A549 (cell line): ENCODE measurements around the gene CDC73. TPM values are rescaled to one million over a fixed set of nuclear protein-coding genes. Genes with fewer than 3 reads are reported as not detected.

Source experiments
- ATAC-seq, 2 experiments: fragments of 200-7000 bp in 1 of 2; fragments of >200 bp in 1 of 2; cut with Nextera tagmentation in 1 of 2; cut with Tn5 transposase in 1 of 2; 3 replicates each; pipeline versions ENCODE4 v1.8.0 to v1.9.1; 2018 to 2020; ENCODE audit warnings: mild to moderate bottlenecking in 1 of 2, moderate library complexity in 1 of 2
- CTCF ChIA-PET: fragments of 300-600 bp; sonication (Branson Sonifier 250); formaldehyde crosslinking; extraction: SDS; loops from one replicate; lab custom pipeline; 2021; ENCODE audit warnings: antibody characterized with exemption, inconsistent platforms; lab: Yijun Ruan, JAX
- POLR2A ChIA-PET: fragments of 350-600 bp; formaldehyde crosslinking; extraction: SDS; loops from one replicate; lab custom pipeline; 2021; ENCODE audit warnings: antibody characterized with exemption, inconsistent platforms; lab: Yijun Ruan, JAX
- DNase-seq, 2 experiments: peaks; one replicate each; pipeline versions ENCODE4 v3.0.0 to v3.0.0-alpha.2; 2011 to 2016; ENCODE audit warnings: low read depth in 1 of 2, low spot score in 1 of 2
- FAIRE-seq: peaks from 2 replicates; lab custom pipeline; 2011; peaks lifted over from hg19 to GRCh38; lab: Jason Lieb, UNC
- H3K27ac ChIP-seq, 2 experiments: fragments of >200 bp; sonication (Bioruptor Twin); formaldehyde crosslinking; 3 replicates each; pipeline ENCODE4 v1.5.1; 2016 to 2017
- H3K4me1 ChIP-seq: fragments of >200 bp; sonication (Bioruptor Twin); formaldehyde crosslinking; 3 replicates; pipeline ENCODE4 v1.6.1; 2016
- H3K4me2 ChIP-seq: fragments of >200 bp; sonication (Bioruptor Twin); formaldehyde crosslinking; 3 replicates; pipeline ENCODE4 v1.6.1; 2016
- H3K4me3 ChIP-seq: fragments of >200 bp; sonication (Bioruptor Twin); formaldehyde crosslinking; 3 replicates; pipeline ENCODE4 v1.5.1; 2016
- H3K9me3 ChIP-seq: fragments of >200 bp; sonication (Bioruptor Twin); formaldehyde crosslinking; 3 replicates; pipeline ENCODE4 v1.6.1; 2016
- BHLHE40 ChIP-seq: IDR thresholded peaks from 2 replicates; pipeline ENCODE4 v1.6.1; 2012; ENCODE audit warnings: low read depth, low read length, inconsistent platforms
- CBX2 ChIP-seq: fragments of 200-600 bp; sonication (generic); IDR thresholded peaks from 2 replicates; pipeline ENCODE4 v1.6.1; 2016; ENCODE audit warnings: low read depth, mild to moderate bottlenecking, borderline replicate concordance
- CEBPB ChIP-seq, 2 experiments: fragments of >200 bp in 1 of 2; sonication (Bioruptor Twin) in 1 of 2; formaldehyde crosslinking in 1 of 2; IDR thresholded peaks; 2 replicates each; pipeline ENCODE4 v1.6.1; 2012 to 2016
- CHD2 ChIP-seq: fragments of 150-350 bp; IDR thresholded peaks from 2 replicates; pipeline ENCODE4 v1.6.1; 2014; ENCODE audit warnings: low read length; ENCODE audit not compliant: partially characterized antibody
- CHD4 ChIP-seq: fragments of 200-600 bp; sonication (generic); IDR thresholded peaks from 2 replicates; pipeline ENCODE4 v1.6.1; 2016; ENCODE audit warnings: antibody characterized with exemption, mild to moderate bottlenecking, borderline replicate concordance
- EP300 ChIP-seq, 2 experiments: fragments of >200 bp; sonication (Bioruptor Twin); formaldehyde crosslinking; IDR thresholded peaks; 2 replicates in 1 of 2; 3 replicates in 1 of 2; pipeline ENCODE4 v1.6.1; 2016 to 2017
- ESRRA ChIP-seq: fragments of 150-350 bp; IDR thresholded peaks from 2 replicates; pipeline ENCODE4 v1.6.1; 2014; ENCODE audit warnings: mild to moderate bottlenecking, low read length, borderline replicate concordance
- FOSB ChIP-seq: fragments of 250-450 bp; sonication (Bioruptor Pico); IDR thresholded peaks from 2 replicates; pipeline ENCODE4 v1.5.0; 2020; ENCODE audit warnings: mild to moderate bottlenecking, moderate library complexity
- FOXS1 ChIP-seq: fragments of 250-450 bp; sonication (Bioruptor Pico); IDR thresholded peaks from 2 replicates; pipeline ENCODE4 v1.5.0; 2020; ENCODE audit warnings: mild to moderate bottlenecking, moderate library complexity
- HDAC2 ChIP-seq: fragments of 200-600 bp; sonication (generic); IDR thresholded peaks from 2 replicates; pipeline ENCODE4 v1.6.1; 2016
- HOXA7 ChIP-seq: fragments of 250-450 bp; sonication (Bioruptor Pico); IDR thresholded peaks from 2 replicates; pipeline ENCODE4 v1.5.0; 2020; ENCODE audit warnings: mild to moderate bottlenecking, moderate library complexity
- HOXB5 ChIP-seq: fragments of 250-450 bp; sonication (Bioruptor Pico); IDR thresholded peaks from 2 replicates; pipeline ENCODE4 v1.5.0; 2020; ENCODE audit warnings: mild to moderate bottlenecking, moderate library complexity
- JUNB ChIP-seq: fragments of >200 bp; sonication (Bioruptor Twin); formaldehyde crosslinking; IDR thresholded peaks from 2 replicates; pipeline ENCODE4 v1.6.1; 2016
- KDM5A ChIP-seq: fragments of 200-600 bp; sonication (generic); IDR thresholded peaks from 2 replicates; pipeline ENCODE4 v1.6.1; 2016; ENCODE audit warnings: antibody characterized with exemption, mild to moderate bottlenecking
- MAFK ChIP-seq: fragments of 450-650 bp; IDR thresholded peaks from 2 replicates; pipeline ENCODE4 v1.6.1; 2014; ENCODE audit not compliant: partially characterized antibody
- MYC ChIP-seq: IDR thresholded peaks from 2 replicates; pipeline ENCODE4 v1.6.1; 2012; ENCODE audit warnings: mild to moderate bottlenecking, inconsistent platforms, low read length, improper control_type of control experiment, borderline replicate concordance
- NFE2L2 ChIP-seq: fragments of 150-350 bp; conservative IDR thresholded peaks from 2 replicates; pipeline ENCODE4 v1.6.1; 2014; ENCODE audit warnings: low read length
- POLR2AphosphoS2 ChIP-seq: conservative IDR thresholded peaks from 2 replicates; pipeline ENCODE4 v1.6.1; 2012; ENCODE audit warnings: low read length, improper control_type of control experiment, inconsistent platforms
- RCOR1 ChIP-seq: fragments of 150-350 bp; IDR thresholded peaks from 2 replicates; pipeline ENCODE4 v1.6.1; 2014; ENCODE audit warnings: antibody characterized with exemption, low read length, low read depth
- RNF2 ChIP-seq: fragments of 200-600 bp; sonication (generic); IDR thresholded peaks from 2 replicates; pipeline ENCODE4 v1.6.1; 2016; ENCODE audit warnings: low read depth, mild to moderate bottlenecking, antibody characterized with exemption, moderate library complexity, borderline replicate concordance
- SMC3 ChIP-seq: fragments of >200 bp; sonication (Bioruptor Twin); formaldehyde crosslinking; IDR thresholded peaks from 3 replicates; pipeline ENCODE4 v1.6.1; 2018; ENCODE audit warnings: inconsistent platforms
- TFCP2L1 ChIP-seq: fragments of 250-450 bp; sonication (Bioruptor Pico); IDR thresholded peaks from 2 replicates; pipeline ENCODE4 v1.5.0; 2021; ENCODE audit warnings: mild to moderate bottlenecking
- TP53 ChIP-seq: fragments of 250-450 bp; sonication (Bioruptor Pico); IDR thresholded peaks from 2 replicates; pipeline ENCODE4 v1.5.0; 2021; ENCODE audit warnings: mild to moderate bottlenecking, moderate library complexity
- ZC3H11A ChIP-seq: fragments of 450-650 bp; IDR thresholded peaks from 2 replicates; pipeline ENCODE4 v1.6.1; 2014; ENCODE audit warnings: antibody characterized with exemption, mild to moderate bottlenecking
- ZFP36 ChIP-seq: fragments of 450-650 bp; IDR thresholded peaks from 2 replicates; pipeline ENCODE4 v1.6.1; 2014; ENCODE audit warnings: borderline replicate concordance; ENCODE audit not compliant: partially characterized antibody
- ZSCAN20 ChIP-seq: fragments of 250-450 bp; sonication (Bioruptor Pico); IDR thresholded peaks from 2 replicates; pipeline ENCODE4 v1.8.0; 2022; ENCODE audit warnings: mild to moderate bottlenecking, moderate library complexity
- WGBS: methylation state at CpG from one replicate; pipeline ENCODE4 v1.1.6; 2017; ENCODE audit errors: missing lambda C conversion rate; 5-methylcytosine and 5-hydroxymethylcytosine counted together
- polyA plus RNA-seq, 4 experiments: library from polyadenylated mRNA; depleted of rRNA in 3 of 4; stranded (reverse); fragments of >200 nt; fragmentation: RNase III in 1 of 4; extraction: RNeasy Plus Mini Kit Qiagen cat#74134 plus additional on column Dnase treatment in 1 of 4; gene quantifications; 2 replicates in 3 of 4; 3 replicates in 1 of 4; pipeline ENCODE4 v1.2.3, GENCODE V29; 2011 to 2017
- TF ChIP-seq, protein P1 (sequence below): fragments of 450-650 bp; IDR thresholded peaks from 2 replicates; pipeline ENCODE4 v1.6.1; 2014; ENCODE audit warnings: antibody characterized with exemption
- TF ChIP-seq, protein P2 (sequence below): fragments of 200-600 bp; sonication (generic); IDR thresholded peaks from 2 replicates; pipeline ENCODE4 v1.6.1; 2016; ENCODE audit warnings: antibody characterized with exemption, mild to moderate bottlenecking, moderate library complexity
- TF ChIP-seq, protein P3 (sequence below): fragments of >200 bp; sonication (Bioruptor Twin); formaldehyde crosslinking; IDR thresholded peaks from 2 replicates; pipeline ENCODE4 v1.6.1; 2016
- TF ChIP-seq, protein P4 (sequence below): IDR thresholded peaks from 2 replicates; pipeline ENCODE4 v1.6.1; 2012; ENCODE audit warnings: low read depth, borderline replicate concordance

Gene CDC73
- polyA plus RNA-seq, 2 of the 4 experiments (the other 2 are of a cell fraction): 42.2 to 77.9 TPM

DNA sequence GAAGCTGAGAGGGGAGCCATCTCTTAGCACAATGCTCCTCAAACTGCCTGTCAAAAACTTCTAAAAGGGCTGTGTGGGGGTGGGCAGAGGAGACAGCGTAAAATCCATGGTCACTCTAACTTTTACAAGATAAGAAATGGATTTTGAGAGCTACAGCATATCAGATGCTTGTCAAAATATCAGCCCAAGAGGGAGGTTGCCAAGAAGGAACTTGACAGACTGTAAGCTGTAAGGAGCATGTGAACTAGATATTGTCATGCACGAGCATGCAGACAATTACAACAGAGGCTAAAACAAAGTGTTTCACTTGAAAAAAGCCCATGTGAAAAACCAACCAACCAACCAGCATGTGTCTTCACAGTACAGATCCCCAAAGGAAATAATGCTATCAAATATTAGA is 171.9 kb downstream of the CDC73 start:
- Histone ChIP-seq H3K4me2 (no peak overlapping the region), H3K4me1 (no peaks in the 10 kb centered on the region), H3K4me3 (no peak overlapping the region), H3K9me3 (no peaks in the 10 kb centered on the region), H3K27ac (no peak overlapping the region)
- no peak for FAIRE-seq
- POLR2A ChIA-PET: no interaction called here
- CTCF ChIA-PET: interaction anchor here (0.6 to 1.2 kb wide), 2 partner anchors 8 to 17 kb away, joined by 3 to 4 read pairs; no protein-coding TSS in a partner anchor
- TF ChIP-seq HOXB5 (CRISPR knock-in tag) (no peak), FOSB (no peak), FOXS1 (no peak), KDM5A (no peak), HOXA7 (CRISPR knock-in tag) (no peak), CBX2 (no peak), HDAC2 (no peak), ESRRA (no peak), CHD2 (no peak), ZSCAN20 (CRISPR knock-in tag) (no peak), CEBPB (IDR thresholded peaks at IDR 0.05) (no peak), POLR2AphosphoS2 (no peak), ZFP36 (no peak), MAFK (no peak), TP53 (no peak), CHD4 (no peak), RNF2 (no peak)
- TF ChIP-seq, protein P1, sequence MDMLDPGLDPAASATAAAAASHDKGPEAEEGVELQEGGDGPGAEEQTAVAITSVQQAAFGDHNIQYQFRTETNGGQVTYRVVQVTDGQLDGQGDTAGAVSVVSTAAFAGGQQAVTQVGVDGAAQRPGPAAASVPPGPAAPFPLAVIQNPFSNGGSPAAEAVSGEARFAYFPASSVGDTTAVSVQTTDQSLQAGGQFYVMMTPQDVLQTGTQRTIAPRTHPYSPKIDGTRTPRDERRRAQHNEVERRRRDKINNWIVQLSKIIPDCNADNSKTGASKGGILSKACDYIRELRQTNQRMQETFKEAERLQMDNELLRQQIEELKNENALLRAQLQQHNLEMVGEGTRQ: no peak
- TF ChIP-seq, protein P2, sequence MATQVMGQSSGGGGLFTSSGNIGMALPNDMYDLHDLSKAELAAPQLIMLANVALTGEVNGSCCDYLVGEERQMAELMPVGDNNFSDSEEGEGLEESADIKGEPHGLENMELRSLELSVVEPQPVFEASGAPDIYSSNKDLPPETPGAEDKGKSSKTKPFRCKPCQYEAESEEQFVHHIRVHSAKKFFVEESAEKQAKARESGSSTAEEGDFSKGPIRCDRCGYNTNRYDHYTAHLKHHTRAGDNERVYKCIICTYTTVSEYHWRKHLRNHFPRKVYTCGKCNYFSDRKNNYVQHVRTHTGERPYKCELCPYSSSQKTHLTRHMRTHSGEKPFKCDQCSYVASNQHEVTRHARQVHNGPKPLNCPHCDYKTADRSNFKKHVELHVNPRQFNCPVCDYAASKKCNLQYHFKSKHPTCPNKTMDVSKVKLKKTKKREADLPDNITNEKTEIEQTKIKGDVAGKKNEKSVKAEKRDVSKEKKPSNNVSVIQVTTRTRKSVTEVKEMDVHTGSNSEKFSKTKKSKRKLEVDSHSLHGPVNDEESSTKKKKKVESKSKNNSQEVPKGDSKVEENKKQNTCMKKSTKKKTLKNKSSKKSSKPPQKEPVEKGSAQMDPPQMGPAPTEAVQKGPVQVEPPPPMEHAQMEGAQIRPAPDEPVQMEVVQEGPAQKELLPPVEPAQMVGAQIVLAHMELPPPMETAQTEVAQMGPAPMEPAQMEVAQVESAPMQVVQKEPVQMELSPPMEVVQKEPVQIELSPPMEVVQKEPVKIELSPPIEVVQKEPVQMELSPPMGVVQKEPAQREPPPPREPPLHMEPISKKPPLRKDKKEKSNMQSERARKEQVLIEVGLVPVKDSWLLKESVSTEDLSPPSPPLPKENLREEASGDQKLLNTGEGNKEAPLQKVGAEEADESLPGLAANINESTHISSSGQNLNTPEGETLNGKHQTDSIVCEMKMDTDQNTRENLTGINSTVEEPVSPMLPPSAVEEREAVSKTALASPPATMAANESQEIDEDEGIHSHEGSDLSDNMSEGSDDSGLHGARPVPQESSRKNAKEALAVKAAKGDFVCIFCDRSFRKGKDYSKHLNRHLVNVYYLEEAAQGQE: no peak
- TF ChIP-seq, protein P3, sequence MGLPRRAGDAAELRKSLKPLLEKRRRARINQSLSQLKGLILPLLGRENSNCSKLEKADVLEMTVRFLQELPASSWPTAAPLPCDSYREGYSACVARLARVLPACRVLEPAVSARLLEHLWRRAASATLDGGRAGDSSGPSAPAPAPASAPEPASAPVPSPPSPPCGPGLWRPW: no peak
- 69% methylated on average over 2 of the region's 2 CpGs for WGBS
- no peak for DNase-seq
- no peak for ATAC-seq

DNA sequence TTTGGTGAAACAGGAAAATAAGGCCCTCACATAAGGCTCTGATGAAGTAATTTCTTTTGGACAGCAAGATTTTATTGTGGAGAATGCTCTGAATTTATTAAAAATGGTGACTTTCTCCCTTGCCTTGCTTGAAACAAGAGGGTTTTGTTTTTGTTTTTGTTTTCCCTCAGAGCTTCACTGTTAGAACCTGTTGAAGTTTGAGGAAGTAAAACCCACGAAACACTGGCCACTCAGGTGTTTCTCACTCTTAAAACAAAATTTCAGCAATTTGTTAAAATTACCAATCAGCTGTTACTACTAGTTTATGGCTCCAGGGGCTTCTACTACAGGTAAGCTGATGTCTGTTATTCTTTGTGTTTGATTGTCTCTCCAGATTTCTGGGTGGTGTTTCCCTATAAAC is 177.2 kb downstream of the CDC73 start:
- FAIRE-seq (no peak), ATAC-seq (no peak), DNase-seq (no peak)
- Histone ChIP-seq H3K4me1 (no peaks in the 10 kb centered on the region), H3K9me3 (no peaks in the 10 kb centered on the region), H3K4me2 (no peak overlapping the region), H3K27ac (no peak overlapping the region)
- ChIA-PET CTCF (no interaction called here), POLR2A (no interaction called here)
- WGBS: 40% methylated on average over 1 of the region's 1 CpG
- no peak for TF ChIP-seq EP300 (IDR thresholded peaks at IDR 0.05)
- TF ChIP-seq ZSCAN20 (CRISPR knock-in tag): no peak
- no peak for TF ChIP-seq TFCP2L1 (CRISPR knock-in tag)
- no peak for TF ChIP-seq FOXS1
- TF ChIP-seq BHLHE40: no peak
- TF ChIP-seq, protein P1: no peak
- no peak for TF ChIP-seq KDM5A
- TF ChIP-seq MYC: no peak
- TF ChIP-seq MAFK: no peak
- TF ChIP-seq FOSB: no peak
- TF ChIP-seq, protein P4, sequence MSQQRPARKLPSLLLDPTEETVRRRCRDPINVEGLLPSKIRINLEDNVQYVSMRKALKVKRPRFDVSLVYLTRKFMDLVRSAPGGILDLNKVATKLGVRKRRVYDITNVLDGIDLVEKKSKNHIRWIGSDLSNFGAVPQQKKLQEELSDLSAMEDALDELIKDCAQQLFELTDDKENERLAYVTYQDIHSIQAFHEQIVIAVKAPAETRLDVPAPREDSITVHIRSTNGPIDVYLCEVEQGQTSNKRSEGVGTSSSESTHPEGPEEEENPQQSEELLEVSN: no peak
- no peak for TF ChIP-seq JUNB
- no peak for TF ChIP-seq ZC3H11A
- no peak for TF ChIP-seq RCOR1
- no peak for TF ChIP-seq NFE2L2
- no peak for TF ChIP-seq SMC3
- TF ChIP-seq, all 56 proteins: peak for 0
- H3K4me3 ChIP-seq: no peak overlapping the region
